NCI-H146 (cell line): ENCODE results near the gene PMP22.
A peak's percentile ranks its signal among the peaks of the same experiment; 100 is the strongest.

Source experiments
- DNase-seq: peaks from one replicate; lab custom pipeline; 2025; lab: John Stamatoyannopoulos, UW

Gene PMP22

GRCh38 chr17:15273141-15273793, 8.1 kb upstream of the PMP22 start:
- no peak for DNase-seq

- DNase-seq = no peak
Measured at GRCh38 chr17:15271741-15272140, 6.6 kb upstream of the PMP22 start.

GRCh38 chr17:15270628-15271381, 5.7 kb upstream of the PMP22 start:
- no peak for DNase-seq

- no peak for DNase-seq
Measured at GRCh38 chr17:15269780-15270089, 4.6 kb upstream of the PMP22 start.

GRCh38 chr17:15269087-15269779, 4.1 kb upstream of the PMP22 start:
- DNase-seq = no peak

GRCh38 chr17:15268461-15268860, 3.3 kb upstream of the PMP22 start:
- DNase-seq = no peak

- no peak for DNase-seq
Measured at GRCh38 chr17:15267996-15268395, 2.9 kb upstream of the PMP22 start.

GRCh38 chr17:15266325-15267125, 1.4 kb upstream of the PMP22 start:
- DNase-seq = no peak

GRCh38 chr17:15264542-15264941, 584 bp downstream of the PMP22 start:
- no peak for DNase-seq

GRCh38 chr17:15263680-15264079, 1.4 kb downstream of the PMP22 start:
- DNase-seq = no peak

- no peak for DNase-seq
Measured at GRCh38 chr17:15263206-15263579, 1.9 kb downstream of the PMP22 start.

- no peak for DNase-seq
Measured at GRCh38 chr17:15262291-15263205, 2.6 kb downstream of the PMP22 start.

- DNase-seq = no peak
Measured at GRCh38 chr17:15261802-15262290, 3.3 kb downstream of the PMP22 start.

- no peak for DNase-seq
Measured at GRCh38 chr17:15261258-15261801, 3.8 kb downstream of the PMP22 start.

- peak; percentile 22 for DNase-seq
Measured at GRCh38 chr17:15260376-15261257, 4.5 kb downstream of the PMP22 start.

GRCh38 chr17:15257796-15258512, 7.2 kb downstream of the PMP22 start:
- no peak for DNase-seq

GRCh38 chr17:15257258-15257788, 7.8 kb downstream of the PMP22 start:
- DNase-seq = peak; percentile 35

GRCh38 chr17:15256689-15257088, 8.4 kb downstream of the PMP22 start:
- no peak for DNase-seq
